Astrocyte of the hippocampus (primary cell): ENCODE measurements around the gene SIPA1L3.
A peak's percentile ranks its signal among the peaks of the same experiment; 100 is the strongest.

Source experiments
- DNase-seq: peaks from one replicate; pipeline ENCODE4 v3.0.0; 2011; ENCODE audit warnings: low read depth, low spot score

The SIPA1L3 gene

DNA sequence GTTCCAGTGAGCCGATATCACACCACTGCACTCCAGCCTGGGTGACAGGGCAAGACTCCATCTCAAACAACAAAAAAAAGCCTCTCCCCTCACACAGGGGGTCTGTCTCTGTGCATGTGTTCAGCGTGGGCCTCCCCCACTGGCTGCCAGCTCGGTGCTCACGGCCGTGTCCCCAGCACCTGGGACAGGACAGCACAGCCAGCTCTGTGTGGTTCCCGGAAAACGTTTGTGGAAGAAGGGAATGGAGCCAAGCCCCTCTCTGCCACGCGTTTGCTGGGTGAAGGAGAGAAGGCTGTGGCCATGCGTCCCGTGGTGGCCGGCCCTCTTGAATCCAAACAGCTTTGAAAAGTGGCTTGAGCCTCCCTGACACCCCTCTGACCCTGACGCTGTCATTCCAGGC lies 284.7 kb downstream of the SIPA1L3 start:
- DNase-seq, result no peak

DNA sequence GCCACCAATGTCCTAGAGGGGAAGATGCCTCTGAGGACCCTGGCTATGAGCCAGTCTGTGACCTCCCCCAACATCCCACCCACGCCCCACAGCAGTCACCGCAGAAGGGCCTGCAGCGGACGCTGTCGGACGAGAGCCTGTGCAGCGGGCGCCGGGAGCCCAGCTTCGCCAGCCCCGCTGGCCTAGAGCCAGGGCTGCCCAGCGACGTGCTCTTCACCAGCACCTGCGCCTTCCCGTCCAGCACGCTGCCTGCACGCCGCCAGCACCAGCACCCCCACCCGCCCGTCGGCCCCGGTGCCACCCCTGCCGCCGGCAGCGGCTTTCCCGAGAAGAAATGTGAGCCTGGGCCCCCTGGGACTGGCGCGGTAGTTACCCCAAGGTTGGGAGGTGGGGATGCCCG lies 286.4 kb downstream of the SIPA1L3 start:
- DNase-seq, result no peak

DNA sequence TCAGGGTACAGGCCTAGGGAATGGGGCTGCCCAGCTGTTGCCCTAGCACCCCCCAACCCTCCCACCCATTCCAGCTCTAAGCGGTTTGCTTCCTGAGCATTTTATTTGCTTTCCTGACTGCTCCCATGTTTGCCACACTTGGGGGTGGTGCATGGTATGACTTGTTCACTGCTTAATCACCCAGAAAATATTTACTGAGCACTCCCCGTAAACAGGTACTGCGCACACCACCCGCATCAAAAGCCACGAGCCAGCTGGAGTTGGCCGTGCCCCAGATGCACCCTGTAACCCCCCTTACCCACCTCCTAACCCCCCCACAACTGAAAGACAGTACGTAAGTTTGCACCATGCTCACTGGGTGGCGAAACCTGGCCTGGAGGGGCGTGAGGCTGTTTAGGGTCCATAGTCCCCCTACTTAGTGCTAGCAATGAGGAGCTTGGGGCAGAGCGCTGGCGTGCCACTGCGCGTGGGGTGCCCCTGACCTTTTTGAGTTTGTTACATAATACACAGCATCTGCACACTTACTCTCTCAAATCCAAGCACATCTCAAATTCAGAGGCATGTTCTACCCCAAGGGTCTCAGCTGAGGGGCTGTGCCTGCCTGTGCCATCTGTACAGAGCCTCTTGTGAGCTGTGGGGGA lies 287.2 kb downstream of the SIPA1L3 start:
- no peak for DNase-seq

DNA sequence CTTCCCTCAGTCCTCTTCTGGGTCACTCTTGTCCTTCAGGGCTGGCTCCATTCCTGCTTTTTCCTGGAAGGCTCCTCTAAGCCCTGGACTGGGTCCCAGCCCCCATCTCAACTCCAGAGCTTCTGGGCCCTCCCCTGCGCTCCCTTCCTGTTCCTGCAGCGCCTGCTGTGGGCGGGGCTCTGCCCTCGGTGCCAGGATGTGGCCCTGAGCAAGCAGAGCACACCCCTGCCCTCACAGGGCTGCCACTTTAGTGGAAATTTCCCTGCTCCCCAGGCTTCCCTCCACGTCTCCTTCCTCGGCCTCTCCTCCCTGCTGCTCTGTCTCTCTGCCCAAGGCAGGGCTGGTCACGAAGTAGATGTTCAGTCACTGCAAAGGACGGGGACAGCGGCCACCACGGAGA lies 288.2 kb downstream of the SIPA1L3 start:
- DNase-seq, result no peak

DNA sequence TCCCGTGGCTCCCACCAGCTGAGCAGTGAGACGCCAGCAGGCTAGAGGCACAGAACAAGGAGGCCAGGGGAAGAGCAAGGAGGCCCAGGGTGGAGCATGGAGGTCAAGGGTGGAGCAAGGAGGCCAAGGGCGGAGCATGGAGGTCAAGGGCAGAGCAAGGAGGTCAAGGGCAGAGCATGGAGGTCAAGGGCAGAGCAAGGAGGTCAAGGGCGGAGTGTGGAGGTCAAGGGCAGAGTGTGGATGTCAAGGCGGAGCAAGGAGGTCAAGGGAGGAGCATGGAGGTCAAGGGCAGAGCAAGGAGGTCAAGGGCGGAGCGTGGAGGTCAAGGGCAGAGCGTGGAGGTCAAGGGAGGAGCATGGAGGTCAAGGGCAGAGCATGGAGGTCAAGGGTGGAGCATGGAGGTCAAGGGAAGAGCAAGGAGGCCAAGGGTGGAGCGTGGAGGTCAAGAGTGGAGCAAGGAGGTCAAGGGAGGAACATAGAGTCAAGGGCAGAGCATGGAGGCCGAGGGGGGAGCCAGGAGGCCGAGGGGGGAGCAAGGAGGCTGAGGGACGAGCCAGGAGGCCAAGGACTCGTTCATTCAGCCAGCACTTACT lies 289.3 kb downstream of the SIPA1L3 start:
- no peak for DNase-seq

DNA sequence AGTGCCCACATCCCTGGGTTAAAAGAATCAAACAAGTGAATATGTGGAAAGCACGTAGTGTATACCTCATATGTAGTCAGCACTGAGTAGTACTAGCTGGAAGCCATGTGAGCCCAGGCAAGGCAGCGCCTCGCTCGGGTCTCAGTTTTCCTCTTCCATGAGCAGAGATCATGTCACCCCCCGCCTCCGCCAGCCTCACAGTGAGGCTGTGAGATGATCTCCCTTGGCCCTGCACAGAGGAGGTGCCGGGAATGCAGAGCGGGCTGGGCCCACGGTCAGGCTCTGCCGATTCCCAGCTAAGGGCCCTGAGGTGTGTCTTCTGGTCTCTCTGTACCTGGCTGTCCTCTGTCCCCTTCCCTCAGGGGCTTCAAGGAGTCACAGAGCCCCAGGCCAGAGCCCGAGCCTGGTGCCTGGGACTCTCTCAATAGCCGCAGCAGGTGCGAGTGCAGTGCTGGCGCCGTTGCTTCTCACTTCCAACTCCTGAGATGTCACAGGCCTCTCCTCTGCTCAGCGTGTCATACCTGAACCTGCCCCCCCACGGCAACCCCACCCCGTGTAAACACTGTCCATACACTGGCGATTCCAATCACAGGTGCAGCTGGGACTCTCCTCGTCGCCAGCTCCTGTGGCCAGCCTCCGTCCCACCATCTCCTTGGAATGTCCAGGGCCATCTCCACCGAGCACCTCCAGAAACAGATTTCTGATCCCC lies 290.1 kb downstream of the SIPA1L3 start:
- no peak for DNase-seq

DNA sequence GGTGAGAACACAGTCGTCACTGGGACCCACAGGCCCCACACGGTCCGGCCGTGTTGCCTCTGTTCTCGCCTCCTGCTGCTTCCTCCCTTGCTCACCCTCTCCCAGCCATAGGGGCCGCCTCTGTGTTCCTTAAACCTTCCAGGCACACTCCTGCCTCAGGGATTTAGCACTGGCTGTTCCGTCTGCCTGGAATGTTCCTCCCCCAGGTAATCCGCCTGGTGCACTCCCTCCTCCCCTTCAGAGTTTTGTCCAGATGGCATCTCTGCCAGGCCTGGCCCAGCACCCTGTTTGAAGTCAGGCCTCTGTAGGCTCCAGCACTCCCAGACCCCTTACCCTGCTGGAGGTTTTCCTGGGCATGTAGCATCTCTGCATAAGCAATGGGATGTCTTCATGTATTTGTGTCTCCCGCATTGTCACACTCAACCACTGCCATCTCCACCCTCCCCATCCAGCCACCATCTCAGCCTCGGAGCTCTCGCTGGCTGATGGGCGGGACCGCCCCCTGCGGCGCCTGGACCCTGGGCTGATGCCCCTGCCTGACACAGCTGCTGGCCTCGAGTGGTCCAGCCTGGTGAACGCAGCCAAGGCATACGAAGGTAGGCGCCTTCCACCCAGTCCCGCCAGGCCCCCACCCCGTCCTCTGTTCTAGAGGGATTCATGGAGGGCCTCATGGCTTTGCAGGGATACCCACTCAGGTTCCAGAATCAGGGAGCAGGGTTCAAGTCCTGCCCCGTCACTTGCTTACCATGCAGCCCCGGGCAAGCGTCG lies 291.1 kb downstream of the SIPA1L3 start:
- DNase-seq, result no peak

DNA sequence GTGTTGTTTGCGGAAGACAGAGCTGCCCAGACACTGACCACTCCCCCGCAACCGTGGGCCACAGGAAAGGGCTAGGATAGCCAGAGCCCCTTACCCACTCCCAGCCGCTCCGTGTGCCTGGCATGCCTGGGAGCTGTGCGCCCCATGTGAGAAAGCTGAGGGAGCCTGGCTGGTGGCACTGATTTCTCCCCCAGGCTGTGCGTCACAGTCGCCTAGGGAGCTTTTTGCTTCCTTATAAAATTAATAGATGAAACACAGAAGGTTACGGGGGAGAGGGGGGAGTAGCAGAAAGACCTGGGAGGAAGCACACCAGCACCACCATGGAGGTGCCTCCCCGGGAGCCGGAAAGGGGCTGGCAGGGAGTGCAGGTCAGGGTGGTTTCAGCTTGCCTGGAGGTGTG lies 292.3 kb downstream of the SIPA1L3 start:
- no peak for DNase-seq

DNA sequence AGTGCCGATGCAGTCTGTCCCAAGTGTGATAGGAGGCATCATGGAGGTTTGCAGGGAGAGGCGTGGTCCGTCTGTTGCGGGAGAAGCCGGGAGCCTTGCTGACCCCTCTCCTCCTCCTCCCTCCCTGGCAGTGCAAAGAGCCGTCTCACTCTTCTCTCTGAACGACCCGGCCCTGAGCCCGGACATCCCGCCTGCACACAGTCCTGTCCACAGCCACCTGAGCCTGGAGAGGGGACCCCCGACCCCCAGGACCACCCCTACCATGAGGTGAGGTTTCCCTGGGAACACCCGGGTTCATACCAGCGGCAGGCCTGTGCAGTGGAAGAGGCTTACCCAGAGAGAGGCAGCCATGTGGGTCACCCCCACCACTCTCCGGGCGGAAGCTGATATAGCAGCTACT lies 294.7 kb downstream of the SIPA1L3 start:
- DNase-seq, result no peak

DNA sequence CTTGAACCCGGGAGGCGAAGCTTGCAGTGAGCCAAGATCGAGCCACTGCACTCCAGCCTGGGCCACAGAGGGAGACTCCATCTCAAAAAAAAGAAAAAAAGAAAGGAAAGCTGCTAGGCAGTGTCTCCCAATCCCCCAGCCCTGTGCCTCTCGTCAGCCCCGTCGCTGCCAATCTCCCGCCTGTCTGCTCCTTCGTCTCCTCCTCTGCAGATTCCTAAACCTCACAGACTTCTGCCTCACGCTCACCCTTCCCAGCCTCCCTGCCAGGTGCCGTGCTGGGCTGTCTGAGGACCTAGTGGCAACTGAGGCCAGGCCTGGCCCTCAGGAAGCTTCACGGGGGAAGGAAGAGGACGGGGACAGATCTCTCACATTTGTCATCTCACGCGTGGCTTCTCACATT lies 295.5 kb downstream of the SIPA1L3 start:
- DNase-seq, result no peak

DNA sequence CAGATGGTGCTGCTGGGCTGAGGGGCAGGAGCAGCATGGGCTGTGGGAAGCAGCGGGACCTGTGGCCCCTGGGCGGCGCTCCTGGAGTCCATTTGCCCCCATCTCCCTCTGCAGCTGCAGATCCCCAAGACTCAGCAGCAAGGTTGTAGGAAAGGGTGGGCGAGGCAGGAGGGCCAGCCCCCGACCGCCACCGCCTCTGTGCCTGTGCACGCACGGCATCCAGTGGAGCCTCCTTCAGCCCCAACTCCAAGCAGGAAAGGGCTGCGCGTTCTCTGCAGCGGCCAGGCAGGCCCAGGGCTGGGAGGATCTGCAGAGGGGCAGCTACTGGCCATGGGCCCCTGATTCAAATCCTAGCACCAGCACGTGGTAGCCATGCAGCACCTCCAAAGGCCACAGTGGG lies 296.2 kb downstream of the SIPA1L3 start:
- DNase-seq, result no peak

DNA sequence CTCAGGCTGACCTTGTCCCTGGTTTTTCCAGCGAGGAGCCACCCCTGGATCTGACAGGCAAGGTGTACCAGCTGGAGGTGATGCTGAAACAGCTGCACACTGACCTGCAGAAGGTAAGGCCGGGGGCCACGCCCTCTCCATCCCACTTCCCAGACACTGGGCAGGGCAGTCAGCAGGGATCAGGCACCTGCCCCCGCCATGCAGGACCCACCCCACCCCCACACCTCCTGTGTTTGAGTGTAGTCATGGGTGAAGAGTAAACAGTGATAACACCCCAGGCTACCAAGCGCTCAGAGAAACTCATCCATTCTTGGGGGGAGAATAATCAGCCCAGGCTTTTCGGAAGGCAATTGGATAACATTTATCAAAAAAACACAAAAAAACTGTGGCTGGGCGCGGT lies 297.1 kb downstream of the SIPA1L3 start:
- no peak for DNase-seq

DNA sequence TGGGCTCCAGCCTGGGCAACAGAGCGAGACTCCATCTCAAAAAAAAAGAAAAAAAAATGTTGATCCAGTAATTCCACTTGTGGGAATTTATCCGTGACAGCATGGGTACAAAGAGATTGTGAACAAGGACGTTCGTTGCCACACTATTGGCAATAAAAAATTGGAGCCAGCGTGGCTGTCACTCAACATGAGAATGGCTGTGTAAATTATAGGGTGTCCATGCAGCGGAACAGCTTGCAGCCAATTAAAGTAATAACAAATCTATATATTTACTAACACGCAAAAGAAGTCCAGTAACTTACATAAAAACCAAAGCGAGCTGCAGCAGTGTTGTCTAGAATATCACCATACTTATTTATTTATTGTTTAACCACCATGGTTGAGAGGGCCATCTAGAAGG lies 297.7 kb downstream of the SIPA1L3 start:
- no peak for DNase-seq

DNA sequence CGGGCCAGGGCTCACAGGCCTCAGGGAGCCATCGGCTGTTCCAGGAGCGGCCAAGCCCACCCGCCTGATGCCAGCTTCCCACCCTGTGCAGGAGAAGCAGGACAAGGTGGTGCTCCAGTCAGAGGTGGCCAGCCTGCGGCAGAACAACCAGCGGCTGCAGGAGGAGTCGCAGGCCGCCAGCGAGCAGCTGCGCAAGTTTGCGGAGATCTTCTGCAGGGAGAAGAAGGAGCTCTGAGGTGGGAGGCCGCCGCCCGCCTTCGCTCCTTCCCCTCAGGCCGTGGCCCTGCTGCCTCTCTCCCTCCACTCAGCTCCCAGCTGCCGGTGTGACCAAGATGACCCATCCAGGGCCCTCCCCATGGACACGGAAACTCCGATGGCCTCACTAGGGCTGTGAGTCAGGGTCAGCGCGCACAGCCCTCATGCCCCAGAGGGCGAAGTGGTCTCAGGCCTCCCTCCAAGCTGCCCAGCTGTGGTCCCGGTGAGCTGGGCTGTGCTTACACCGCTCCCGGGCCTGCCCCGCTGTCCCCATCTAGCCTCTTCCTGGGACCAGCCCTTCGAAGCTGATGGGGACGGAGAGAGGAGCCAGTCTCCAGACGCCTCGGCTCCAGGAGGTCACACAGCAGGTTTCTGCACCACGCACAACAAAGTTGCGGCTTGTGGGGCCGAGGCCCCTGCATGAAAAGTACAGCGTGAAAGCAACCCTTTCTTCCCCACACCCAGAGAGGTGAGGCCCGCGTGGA lies 299.2 kb downstream of the SIPA1L3 start:
- DNase-seq, result no peak

DNA sequence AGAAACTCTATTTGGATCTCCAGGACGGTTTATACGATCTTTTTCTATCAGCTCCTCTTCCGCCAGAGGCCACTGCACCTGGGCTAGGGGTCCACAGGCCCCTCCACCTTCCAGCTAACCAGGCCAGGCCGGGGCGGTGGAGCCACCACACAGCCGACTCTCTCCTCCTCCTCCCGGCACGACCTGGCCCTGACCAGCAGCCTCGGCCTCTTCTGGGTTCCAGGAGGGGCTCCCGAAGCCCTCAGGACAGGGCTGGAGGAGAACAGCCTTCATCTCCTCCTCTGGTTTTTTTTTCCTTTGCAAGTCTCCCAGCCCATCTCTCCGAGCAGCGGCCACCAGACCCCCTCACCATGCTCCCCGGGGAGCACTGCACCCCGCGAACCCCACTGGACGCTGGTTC lies 299.9 kb downstream of the SIPA1L3 start:
- no peak for DNase-seq

DNA sequence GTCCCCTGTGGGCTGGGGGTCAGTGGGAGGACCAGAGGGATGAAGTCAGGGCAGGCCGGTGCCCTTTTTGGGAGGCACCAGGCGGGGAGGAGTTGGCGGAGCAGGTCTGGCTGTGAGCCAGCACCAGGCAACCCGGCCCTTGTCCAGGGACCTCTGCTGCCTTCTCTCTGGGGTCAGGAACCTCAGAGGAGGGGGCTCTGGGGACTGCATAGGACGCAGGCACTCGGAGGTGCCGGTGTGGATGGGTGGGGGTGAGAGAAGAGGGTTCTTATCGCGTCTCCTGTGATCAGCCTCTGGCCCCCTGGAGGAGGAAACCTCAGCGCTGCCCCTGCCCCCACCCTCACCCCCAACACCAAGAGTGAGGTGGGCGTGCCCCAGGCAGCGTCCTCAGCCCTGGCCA lies 300.5 kb downstream of the SIPA1L3 start:
- no peak for DNase-seq

DNA sequence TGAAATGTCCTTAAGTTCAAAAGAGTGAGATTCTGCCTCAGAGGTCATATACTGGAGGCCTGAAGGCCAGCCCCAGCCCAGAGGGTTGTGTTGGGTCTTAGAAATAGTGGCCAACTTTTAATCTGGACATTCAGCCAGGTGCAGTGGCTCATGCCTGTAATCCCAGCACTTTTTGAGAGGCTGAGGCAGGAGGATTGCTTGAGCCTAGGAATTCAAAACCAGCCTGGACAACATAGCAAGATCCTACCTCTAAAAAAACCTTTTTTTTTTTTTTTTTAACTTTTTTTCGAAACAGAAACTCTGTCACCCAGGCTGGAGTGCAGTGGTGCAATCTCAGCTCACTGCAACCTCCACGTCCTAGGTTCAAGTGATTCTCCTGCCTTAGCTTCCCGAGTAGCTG lies 301.6 kb downstream of the SIPA1L3 start:
- no peak for DNase-seq

DNA sequence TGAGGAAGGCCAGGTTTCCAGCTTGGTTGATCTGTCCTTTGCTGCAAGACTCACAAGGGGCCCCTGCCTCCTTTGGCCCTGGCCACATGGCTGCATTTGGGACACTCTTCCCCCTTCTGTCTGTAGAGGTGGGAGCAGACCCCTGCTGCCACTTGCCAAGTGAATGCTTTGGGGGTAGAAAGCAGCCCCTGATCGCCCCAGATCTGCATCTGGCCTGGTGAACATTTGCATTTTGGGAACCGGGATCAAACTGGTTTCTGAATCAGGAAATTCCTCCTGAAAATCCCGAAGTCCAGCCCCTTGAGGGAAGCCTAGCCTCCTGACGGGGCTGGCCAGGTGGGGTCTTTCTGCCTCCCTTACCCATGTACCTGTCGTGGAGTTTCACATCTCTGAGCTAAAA lies 302.1 kb downstream of the SIPA1L3 start:
- DNase-seq, result no peak

DNA sequence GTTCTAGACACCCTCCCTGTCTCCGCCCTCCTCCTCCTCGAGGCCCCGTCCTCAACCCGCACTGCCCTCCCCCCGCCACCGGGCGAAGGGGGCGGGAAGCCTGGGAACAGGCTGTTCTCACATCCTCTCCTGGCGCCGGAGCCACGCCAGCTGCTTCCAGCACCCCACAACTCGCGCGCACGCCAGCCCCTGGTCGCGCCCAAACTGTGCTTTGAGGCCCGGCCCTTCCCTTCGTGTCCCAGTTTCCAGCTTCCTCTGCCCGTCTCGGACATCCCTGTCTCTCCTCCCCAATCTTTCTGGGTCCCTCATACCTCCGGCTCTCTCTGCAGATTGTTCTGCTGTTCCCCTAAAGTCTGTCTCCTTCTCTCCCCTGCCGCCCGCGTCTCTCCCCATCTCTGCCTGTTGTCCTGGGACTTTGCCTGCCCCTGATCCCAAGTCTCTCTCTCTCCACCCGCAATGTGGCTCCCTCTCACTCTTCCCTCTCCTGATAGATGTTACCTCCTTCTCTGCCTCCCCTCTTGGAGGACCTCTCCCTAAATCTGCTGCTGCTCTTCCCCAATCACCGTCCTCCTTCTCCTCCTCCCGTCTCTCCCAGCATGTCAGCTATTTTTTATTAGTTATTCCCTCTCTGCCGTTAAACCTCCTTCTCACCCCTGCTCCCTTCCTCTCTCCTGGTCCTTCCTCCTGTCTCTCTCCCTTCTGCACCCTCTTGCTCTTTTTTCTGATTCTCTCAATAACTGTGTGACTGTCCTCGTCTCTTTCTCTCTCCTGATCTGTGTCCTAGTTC lies 302.9 kb downstream of the SIPA1L3 start:
- DNase-seq, result peak; percentile 63

DNA sequence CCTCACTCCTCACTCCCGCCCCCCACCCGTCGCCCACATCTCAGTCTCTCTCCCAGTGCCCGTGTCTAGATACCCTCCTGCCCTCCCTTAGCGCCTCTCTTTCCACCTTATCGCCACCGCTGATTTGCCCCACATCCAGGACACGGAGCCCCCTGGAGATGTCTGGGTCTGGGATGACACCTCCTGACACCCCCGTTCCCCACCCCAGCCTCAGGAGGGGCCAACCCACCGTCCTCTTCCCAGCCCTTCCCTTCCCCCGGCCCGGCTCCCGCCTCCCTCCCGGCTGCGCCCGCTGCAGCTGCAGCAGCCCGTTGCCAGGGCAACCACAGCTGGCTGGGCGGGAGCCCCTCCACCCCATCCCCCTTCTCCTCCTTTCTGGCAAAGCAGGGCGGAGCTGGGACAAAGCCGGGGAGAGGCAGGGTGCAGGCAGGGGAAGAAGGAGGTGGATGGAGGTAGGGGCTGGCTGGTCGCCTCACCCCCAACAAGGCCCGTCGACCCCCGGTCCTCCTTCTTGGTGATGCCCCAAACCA lies 303.5 kb downstream of the SIPA1L3 start:
- peak; percentile 67 for DNase-seq

DNA sequence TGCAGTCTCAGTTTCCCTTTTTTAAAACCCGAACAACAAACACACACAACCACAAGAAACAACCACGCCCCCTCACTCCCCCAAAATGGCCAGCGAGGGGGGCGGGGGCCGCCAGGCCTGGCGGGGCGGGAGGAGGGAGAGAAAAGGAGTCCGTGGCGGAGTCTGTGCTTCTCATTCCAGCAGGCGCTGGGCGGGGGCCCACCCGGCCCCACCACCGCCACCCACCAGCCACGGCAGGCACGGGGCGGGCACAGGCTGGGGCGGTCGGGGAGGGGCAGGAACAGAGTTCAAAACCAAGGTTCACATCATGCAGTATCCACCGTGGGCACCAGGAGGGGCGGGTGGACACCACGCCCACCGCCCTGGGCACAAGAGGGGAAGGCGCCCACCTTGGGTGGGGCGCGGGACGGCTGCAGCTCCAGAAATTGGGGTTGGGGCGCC lies 304.2 kb downstream of the SIPA1L3 start:
- DNase-seq, result no peak
